CD4-positive, CD25-positive, alpha-beta regulatory T cell (primary cell): ENCODE data around the gene KMT2E. TPM values are rescaled to one million over a fixed set of nuclear protein-coding genes. Genes with fewer than 3 reads are reported as not detected.
A peak's percentile ranks its signal among the peaks of the same experiment; 100 is the strongest.

Experiments used
- ATAC-seq, 2 donors: fragments of 150-1000 bp; cut with Tn5 transposase; one replicate each; pipeline ENCODE4 v1.10.0; 2021; ENCODE audit warnings: low read depth in 2 of 2, moderate number of reproducible peaks in 2 of 2, moderate library complexity in 1 of 2
- DNase-seq, 3 donors: peaks; one replicate each; pipeline versions ENCODE4 v3.0.0 to v3.0.0-alpha.2; 2012 to 2022; ENCODE audit warnings: mixed read lengths in 1 of 3
- H3K27ac ChIP-seq: one replicate; pipeline ENCODE4 v1.7.0; 2013; ENCODE audit warnings: mild to moderate bottlenecking, low read length; ENCODE audit not compliant: insufficient read depth, poor library complexity, severe bottlenecking
- H3K27me3 ChIP-seq: one replicate; pipeline ENCODE4 v1.7.0; 2013; ENCODE audit warnings: low read length; ENCODE audit not compliant: control insufficient read depth, insufficient read depth
- H3K36me3 ChIP-seq: one replicate; pipeline ENCODE4 v1.7.0; 2013; ENCODE audit warnings: mild to moderate bottlenecking, low read length, moderate library complexity; ENCODE audit not compliant: control insufficient read depth, insufficient read depth
- H3K4me1 ChIP-seq: 2 replicates; pipeline ENCODE4 v1.7.0; 2013; ENCODE audit warnings: mild to moderate bottlenecking, low read length; ENCODE audit not compliant: insufficient read depth, control insufficient read depth, poor library complexity, severe bottlenecking
- H3K4me3 ChIP-seq: one replicate; pipeline ENCODE4 v1.7.0; 2013; ENCODE audit warnings: low read depth, mild to moderate bottlenecking, low read length, moderate library complexity
- H3K9me3 ChIP-seq, 2 experiments: 1 replicate in 1 of 2; 2 replicates in 1 of 2; pipeline ENCODE4 v1.7.0; 2013; ENCODE audit warnings: low read length in 2 of 2, mild to moderate bottlenecking in 1 of 2, moderate library complexity in 1 of 2; ENCODE audit not compliant: control insufficient read depth in 2 of 2
- H3K27ac Mint-ChIP-seq, 3 donors: one replicate each; pipeline ENCODE4 v1.8.0; 2020 to 2022; ENCODE audit warnings: mild to moderate bottlenecking in 3 of 3, mixed read lengths in 3 of 3, moderate library complexity in 2 of 3
- H3K27me3 Mint-ChIP-seq: one replicate; pipeline ENCODE4 v1.8.0; 2022; ENCODE audit warnings: mild to moderate bottlenecking, mixed read lengths
- H3K36me3 Mint-ChIP-seq: one replicate; pipeline ENCODE4 v1.8.0; 2020; ENCODE audit warnings: mixed read lengths
- H3K4me1 Mint-ChIP-seq, 4 donors: one replicate each; pipeline ENCODE4 v1.8.0; 2020 to 2022; ENCODE audit warnings: mixed read lengths in 4 of 4, mild to moderate bottlenecking in 1 of 4
- H3K4me3 Mint-ChIP-seq, 4 donors: one replicate each; pipeline ENCODE4 v1.8.0; 2020 to 2022; ENCODE audit warnings: mild to moderate bottlenecking in 4 of 4, mixed read lengths in 4 of 4, moderate library complexity in 3 of 4
- H3K9me3 Mint-ChIP-seq, 7 donors: one replicate each; pipeline ENCODE4 v1.8.0; 2020 to 2022; ENCODE audit warnings: mixed read lengths in 7 of 7, mild to moderate bottlenecking in 3 of 7, moderate library complexity in 2 of 7
- polyA plus RNA-seq, 4 donors: library from polyadenylated mRNA; unstranded; fragments of 300-500 nt; fragmentation: Illumina TruSeq; gene quantifications; one replicate each; pipeline ENCODE4 v1.2.3, GENCODE V29; 2021
- total RNA-seq: library from RNA; stranded (reverse); gene quantifications from one replicate; pipeline ENCODE4 v1.2.3, GENCODE V29; 2022

Gene KMT2E
- total and polyA plus RNA-seq, 5 donors from 2014 or later = 146 to 360 (median 186) TPM

GRCh38 chr7:105096306-105096705, 82.3 kb downstream of the KMT2E start:
- Mint-ChIP-seq H3K9me3 (no peaks in the 10 kb centered on the region), H3K27me3 (no peaks in the 10 kb centered on the region), H3K4me1 (peaks cover 30 to 51% (median 43%) of the 10 kb centered on the region in 4 donors), H3K36me3 (peaks cover 21% of the 10 kb centered on the region), H3K27ac (no peak overlapping the region), H3K4me3 (no peak overlapping the region)
- Histone ChIP-seq H3K4me3 (no peak overlapping the region), H3K4me1 (peaks cover 7% of the 10 kb centered on the region), H3K9me3 (no peaks in the 10 kb centered on the region), H3K27me3 (no peaks in the 10 kb centered on the region), H3K27ac (no peak overlapping the region), H3K36me3 (peaks cover 74% of the 10 kb centered on the region)
- ATAC-seq (no peak), DNase-seq (no peak)

- Mint-ChIP-seq H3K4me1 (peaks cover 31 to 53% (median 42%) of the 10 kb centered on the region in 4 donors), H3K9me3 (no peaks in the 10 kb centered on the region), H3K27me3 (no peaks in the 10 kb centered on the region), H3K27ac (peak overlapping the region; percentile 0 to 19 (median 1)), H3K4me3 (peak overlapping the region in 1 of 4 donors; percentile 3), H3K36me3 (peaks cover 15% of the 10 kb centered on the region)
- no peaks in the 10 kb centered on the region for H3K27me3 ChIP-seq
- no peak overlapping the region for H3K27ac ChIP-seq
- H3K9me3 ChIP-seq = no peaks in the 10 kb centered on the region
- ATAC-seq (no peak), DNase-seq (no peak)
- no peak overlapping the region for H3K4me3 ChIP-seq
- peaks cover 7% of the 10 kb centered on the region for H3K4me1 ChIP-seq
- H3K36me3 ChIP-seq = peaks cover 75% of the 10 kb centered on the region
These were observed 83.6 kb downstream of the KMT2E start for GRCh38 chr7:105097619-105098018.

- peaks cover 40 to 62% (median 48%) of the 10 kb centered on the region in 4 donors for H3K4me1 Mint-ChIP-seq
- ATAC-seq = peak; percentile 51 to 63
These were observed 85.0 kb downstream of the KMT2E start for GRCh38 chr7:105098863-105099515.

GRCh38 chr7:105101864-105102263, 87.9 kb downstream of the KMT2E start:
- Mint-ChIP-seq H3K36me3 (peaks cover 24% of the 10 kb centered on the region), H3K4me3 (no peak overlapping the region), H3K27me3 (no peaks in the 10 kb centered on the region), H3K9me3 (no peaks in the 10 kb centered on the region), H3K4me1 (peaks cover 36 to 63% (median 52%) of the 10 kb centered on the region in 4 donors), H3K27ac (no peak overlapping the region)
- H3K27me3 ChIP-seq = no peaks in the 10 kb centered on the region
- H3K4me3 ChIP-seq = peak overlapping the region; percentile 10
- H3K9me3 ChIP-seq = no peaks in the 10 kb centered on the region
- no peak for DNase-seq
- no peak for ATAC-seq
- H3K4me1 ChIP-seq = peaks cover 13% of the 10 kb centered on the region
- peaks cover 75% of the 10 kb centered on the region for H3K36me3 ChIP-seq
- peak overlapping the region; percentile 55 for H3K27ac ChIP-seq

More at GRCh38 chr7:105098863-105099515, 85.0 kb downstream of the KMT2E start:
- H3K4me1 ChIP-seq = peaks cover 7% of the 10 kb centered on the region
- H3K27ac ChIP-seq = no peak overlapping the region
- peaks cover 75% of the 10 kb centered on the region for H3K36me3 ChIP-seq
- peak in 1 of 3 donors; percentile 38 for DNase-seq
- H3K4me3 ChIP-seq = peak overlapping the region; percentile 17
- peaks cover 21% of the 10 kb centered on the region for H3K36me3 Mint-ChIP-seq
- peak overlapping the region; percentile 8 to 93 (median 34) for H3K27ac Mint-ChIP-seq
- no peaks in the 10 kb centered on the region for H3K27me3 ChIP-seq
- H3K4me3 Mint-ChIP-seq = peak overlapping the region in 1 of 4 donors; percentile 52
- H3K27me3 Mint-ChIP-seq = no peaks in the 10 kb centered on the region
- H3K9me3 ChIP-seq = no peaks in the 10 kb centered on the region
- no peaks in the 10 kb centered on the region for H3K9me3 Mint-ChIP-seq

- Histone ChIP-seq H3K4me1 (peaks cover 13% of the 10 kb centered on the region), H3K9me3 (no peaks in the 10 kb centered on the region), H3K27me3 (no peaks in the 10 kb centered on the region), H3K27ac (no peak overlapping the region), H3K36me3 (peaks cover 75% of the 10 kb centered on the region), H3K4me3 (no peak overlapping the region)
- Mint-ChIP-seq H3K4me1 (peaks cover 34 to 59% (median 48%) of the 10 kb centered on the region in 4 donors), H3K9me3 (no peaks in the 10 kb centered on the region), H3K36me3 (peaks cover 22% of the 10 kb centered on the region), H3K27ac (peak overlapping the region; percentile 7 to 84 (median 26)), H3K4me3 (no peak overlapping the region), H3K27me3 (no peaks in the 10 kb centered on the region)
- DNase-seq = no peak
- ATAC-seq = no peak
These were observed 88.8 kb downstream of the KMT2E start for GRCh38 chr7:105102557-105103352.

GRCh38 chr7:105105579-105105978, 91.6 kb downstream of the KMT2E start:
- H3K27me3 Mint-ChIP-seq = no peaks in the 10 kb centered on the region
- no peaks in the 10 kb centered on the region for H3K9me3 ChIP-seq
- H3K36me3 Mint-ChIP-seq = peaks cover 34% of the 10 kb centered on the region
- no peak for ATAC-seq
- peaks cover 92% of the 10 kb centered on the region for H3K36me3 ChIP-seq
- no peak overlapping the region for H3K4me3 ChIP-seq
- peaks cover 23 to 41% (median 33%) of the 10 kb centered on the region in 4 donors for H3K4me1 Mint-ChIP-seq
- H3K4me1 ChIP-seq = peaks cover 6% of the 10 kb centered on the region
- H3K4me3 Mint-ChIP-seq = no peak overlapping the region
- no peaks in the 10 kb centered on the region for H3K9me3 Mint-ChIP-seq
- DNase-seq = no peak
- peak overlapping the region in 2 of 3 donors; percentile 22 to 38 for H3K27ac Mint-ChIP-seq
- peak overlapping the region; percentile 15 for H3K27ac ChIP-seq
- no peaks in the 10 kb centered on the region for H3K27me3 ChIP-seq

- Mint-ChIP-seq H3K4me1 (peaks cover 17 to 34% (median 26%) of the 10 kb centered on the region in 4 donors), H3K27me3 (no peaks in the 10 kb centered on the region), H3K36me3 (peaks cover 38% of the 10 kb centered on the region), H3K9me3 (no peaks in the 10 kb centered on the region), H3K27ac (peak overlapping the region in 2 of 3 donors; percentile 22 to 43), H3K4me3 (no peak overlapping the region)
- Histone ChIP-seq H3K9me3 (no peaks in the 10 kb centered on the region), H3K36me3 (peaks cover 93% of the 10 kb centered on the region), H3K27me3 (no peaks in the 10 kb centered on the region), H3K4me1 (peaks cover 6% of the 10 kb centered on the region), H3K27ac (peak overlapping the region; percentile 29), H3K4me3 (no peak overlapping the region)
- DNase-seq (peak in 1 of 3 donors; percentile 38), ATAC-seq (peak; percentile 42 to 46)
These were observed 92.5 kb downstream of the KMT2E start for GRCh38 chr7:105106473-105106872.
